K562 (cell line): ENCODE data around the gene KRTAP22-1. TPM values are rescaled to one million over a fixed set of nuclear protein-coding genes. Genes with fewer than 3 reads are reported as not detected.

Source experiments
- ATAC-seq: fragments of 200-7000 bp; cut with Tn5 transposase; 3 replicates; pipeline ENCODE4 v1.9.1; 2020; ENCODE audit warnings: moderate library complexity
- BruUV-seq: library from RNA; stranded (reverse); fragments of 400-500 nt; replicated peaks from 2 replicates; lab custom pipeline; 2021; lab: Mats Ljungman, UMichigan
- CTCF ChIA-PET: fragments of 300-600 bp; formaldehyde crosslinking; extraction: SDS; loops from one replicate; lab custom pipeline; 2021; ENCODE audit warnings: low intra/inter-chr PET ratio; lab: Yijun Ruan, JAX
- POLR2A ChIA-PET: fragments of 300-600, 350-650 bp; sonication (Branson Sonifier 250); formaldehyde crosslinking; extraction: SDS; loops from one replicate; lab custom pipeline; 2021; ENCODE audit warnings: antibody characterized with exemption, inconsistent platforms; lab: Yijun Ruan, JAX
- DNase-seq, 4 experiments: peaks; one replicate each; pipeline versions ENCODE4 v3.0.0 to v3.0.0-alpha.2; 2011 to 2018; ENCODE audit warnings: low spot score in 3 of 4, mixed read lengths in 3 of 4; ENCODE audit errors: extremely low read depth in 1 of 4
- FAIRE-seq: peaks from 2 replicates; lab custom pipeline; 2011; peaks lifted over from hg19 to GRCh38; lab: Jason Lieb, UNC
- H2AFZ ChIP-seq: 2 replicates; pipeline ENCODE4 v1.6.0; 2011; ENCODE audit warnings: low read depth, low read length, control low read depth, inconsistent platforms
- H3K27ac ChIP-seq: fragments of 200-600 bp; 3 replicates; pipeline ENCODE4 v1.8.0; 2011; ENCODE audit warnings: low read depth, mild to moderate bottlenecking, control low read depth, inconsistent platforms, low read length, moderate library complexity, mixed read lengths; ENCODE audit errors: extremely low read depth
- H3K27me3 ChIP-seq, 2 experiments: fragments of 300-600 bp in 1 of 2; 2 replicates in 1 of 2; 3 replicates in 1 of 2; pipeline versions ENCODE4 v1.6.0 to v1.8.0; 2011; ENCODE audit warnings: inconsistent platforms in 2 of 2, low read length in 2 of 2, mild to moderate bottlenecking in 1 of 2, mixed read lengths in 1 of 2, moderate library complexity in 1 of 2; ENCODE audit not compliant: control insufficient read depth in 2 of 2, insufficient read depth in 2 of 2
- H3K36me3 ChIP-seq: fragments of 300-600 bp; 3 replicates; pipeline ENCODE4 v1.8.0; 2011; ENCODE audit warnings: mild to moderate bottlenecking, low read length, inconsistent platforms; ENCODE audit not compliant: control insufficient read depth, insufficient read depth
- H3K4me1 ChIP-seq, 2 experiments: fragments of 200-600 bp in 1 of 2; replicated peaks in 1 of 2; 2 replicates in 1 of 2; 3 replicates in 1 of 2; pipeline versions ENCODE4 v1.5.1 to v1.8.0; 2011; ENCODE audit warnings: inconsistent platforms in 2 of 2, low read length in 2 of 2, mild to moderate bottlenecking in 1 of 2, mixed read lengths in 1 of 2, moderate library complexity in 1 of 2; ENCODE audit not compliant: control insufficient read depth in 2 of 2, insufficient read depth in 2 of 2
- H3K4me2 ChIP-seq: 2 replicates; pipeline ENCODE4 v1.6.1; 2011; ENCODE audit warnings: low read length, control low read depth, inconsistent platforms, mixed read lengths; ENCODE audit not compliant: insufficient read depth
- H3K4me3 ChIP-seq: fragments of 200-600 bp; sonication (generic), shearing (Covaris generic); 2 replicates; pipeline ENCODE4 v1.5.1; 2016; ENCODE audit warnings: control low read depth, inconsistent platforms
- H3K79me2 ChIP-seq: fragments of 200-600 bp; 3 replicates; pipeline ENCODE4 v1.8.0; 2011; ENCODE audit warnings: low read length, inconsistent platforms; ENCODE audit not compliant: control insufficient read depth, insufficient read depth
- H3K9ac ChIP-seq, 2 experiments: 2 replicates each; pipeline versions ENCODE4 v1.6.0 to v1.6.1; 2011; ENCODE audit warnings: low read depth in 2 of 2, low read length in 2 of 2, control low read depth in 1 of 2, inconsistent platforms in 1 of 2, mild to moderate bottlenecking in 1 of 2, mixed read lengths in 1 of 2; ENCODE audit not compliant: insufficient read depth in 1 of 2
- H3K9me1 ChIP-seq: one replicate; pipeline ENCODE4 v1.6.0; 2011; ENCODE audit warnings: inconsistent platforms, mild to moderate bottlenecking, low read length, moderate library complexity; ENCODE audit not compliant: control insufficient read depth, insufficient read depth
- H3K9me3 ChIP-seq: replicated peaks from 2 replicates; pipeline ENCODE4 v1.5.1; 2011; ENCODE audit warnings: low read depth, low read length, inconsistent platforms; ENCODE audit not compliant: control insufficient read depth, insufficient read depth
- H4K20me1 ChIP-seq: replicated peaks from 2 replicates; pipeline ENCODE4 v1.6.1; 2011; ENCODE audit warnings: low read length, inconsistent platforms, mixed read lengths; ENCODE audit not compliant: control insufficient read depth, insufficient read depth
- PHB2 ChIP-seq: fragments of 450-650 bp; IDR thresholded peaks from 2 replicates; pipeline ENCODE4 v1.6.1; 2017; ENCODE audit warnings: low read depth
- TAL1 ChIP-seq: fragments of 450-650 bp; IDR thresholded peaks from 2 replicates; pipeline ENCODE4 v1.6.1; 2016; ENCODE audit warnings: mild to moderate bottlenecking
- ZKSCAN8 ChIP-seq: fragments of 200-800 bp; sonication (Bioruptor generic); IDR thresholded peaks from 2 replicates; pipeline ENCODE4 v1.6.1; 2016; ENCODE audit warnings: missing genetic modification characterization, missing compliant biosample characterization
- ZNF75A ChIP-seq: fragments of 450-650 bp; formaldehyde crosslinking; IDR thresholded peaks from 2 replicates; pipeline ENCODE4 v1.4.0; 2020; ENCODE audit warnings: mild to moderate bottlenecking
- WGBS: fragments of 100-300 bp; shearing (Covaris generic); methylation state at CpG from one replicate; pipeline ENCODE4 v1.1.6; 2016; ENCODE audit warnings: low coverage, mixed read lengths; ENCODE audit not compliant: insufficient coverage; ENCODE audit errors: missing lambda C conversion rate; 5-methylcytosine and 5-hydroxymethylcytosine counted together
- in situ Hi-C: fragments of 300-500 bp; cut with MboI; formaldehyde crosslinking; loops from 4 replicates; pipeline ENCODE4 v1.15.0; 2018; ENCODE audit warnings: inconsistent platforms, mixed read lengths
- intact Hi-C: fragments of 100-400 bp; cut with micrococcal nuclease; formaldehyde crosslinking; loops from 2 replicates; pipeline ENCODE4 v1.14.2; 2022
- polyA plus RNA-seq, 8 experiments: library from polyadenylated mRNA; depleted of rRNA in 4 of 8; stranded (reverse) in 5 of 8; unstranded in 3 of 8; fragments of >200 nt; fragmentation: Nextera tagmentation in 2 of 8; fragmentation: Illumina TruSeq in 1 of 8; extraction: Ambion mirVana in 2 of 8; extraction: Trizol in 1 of 8; gene quantifications; 2 replicates each; pipeline versions ENCODE4 v1.2.1 to v1.2.3, GENCODE V29; 2011 to 2014; ENCODE audit warnings: inconsistent platforms in 1 of 8, missing spikeins in 1 of 8
- small RNA-seq: library from RNA; depleted of rRNA; stranded (forward); fragments of <200 nt; gene quantifications from one replicate; pipeline ENCODE3, GENCODE V24; 2014
- total RNA-seq, 7 experiments: library from RNA; depleted of rRNA in 6 of 7; stranded (reverse); fragments of >200 nt in 6 of 7; fragmentation: Illumina TruSeq in 2 of 7; extraction: Trizol in 2 of 7; gene quantifications; 2 replicates each; pipeline versions ENCODE4 v1.2.1 to v1.2.3, GENCODE V29; 2011 to 2021; ENCODE audit warnings: low replicate concordance in 1 of 7
- TF ChIP-seq, protein P1 (sequence below): fragments of 250-450 bp; sonication (Bioruptor Pico); IDR thresholded peaks from 2 replicates; pipeline ENCODE4 v1.8.0; 2021; ENCODE audit warnings: moderate library complexity, mild to moderate bottlenecking, inconsistent platforms

The KRTAP22-1 gene
- total and polyA plus RNA-seq, 9 of the 15 experiments (the other 6 are each of a cell fraction or from before 2014, with no cell fraction given): not detected

DNA sequence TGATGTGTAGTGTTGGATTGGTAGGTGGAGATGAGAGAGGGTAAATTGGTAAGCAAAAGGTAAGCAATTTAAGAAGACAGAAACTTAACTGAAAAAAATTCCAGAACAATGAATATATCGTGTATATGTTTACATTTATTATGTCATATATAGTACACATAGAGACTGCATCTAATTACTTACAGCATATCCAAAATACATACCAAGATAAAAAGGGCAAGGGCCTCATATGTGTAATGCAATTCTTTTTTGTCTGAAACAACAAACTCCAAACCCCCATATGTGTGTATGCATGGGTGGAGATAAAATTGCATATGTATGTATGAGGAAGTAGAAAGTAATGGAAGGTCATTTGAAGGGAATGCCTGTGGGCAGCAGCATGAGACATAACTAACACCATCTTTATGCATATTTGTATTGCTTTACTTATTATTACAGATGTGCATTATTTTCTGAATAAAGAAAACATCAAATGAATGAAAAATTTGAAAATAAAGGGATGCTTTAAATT lies 46.1 kb downstream of the KRTAP22-1 start:
- Histone ChIP-seq H3K27me3 (no peaks in the 10 kb centered on the region), H2AFZ (no peak overlapping the region), H3K9me1 (no peaks in the 10 kb centered on the region), H3K27ac (no peak overlapping the region), H3K9ac (no peak overlapping the region), H3K4me3 (no peak overlapping the region), H3K4me1 (no peaks in the 10 kb centered on the region), H3K36me3 (no peaks in the 10 kb centered on the region), H4K20me1 (no peaks in the 10 kb centered on the region), H3K9me3 (no peaks in the 10 kb centered on the region), H3K4me2 (no peak overlapping the region), H3K79me2 (no peaks in the 10 kb centered on the region)
- no TSS peak for BruUV-seq
- no peak for DNase-seq
- intact Hi-C loops (no loop called here), in situ Hi-C loops (no loop called here)
- FAIRE-seq: no peak
- POLR2A ChIA-PET: no interaction called here
- ATAC-seq: no peak
- WGBS: 4% methylated on average over 1 of the region's 1 CpG
- TF ChIP-seq, protein P1, sequence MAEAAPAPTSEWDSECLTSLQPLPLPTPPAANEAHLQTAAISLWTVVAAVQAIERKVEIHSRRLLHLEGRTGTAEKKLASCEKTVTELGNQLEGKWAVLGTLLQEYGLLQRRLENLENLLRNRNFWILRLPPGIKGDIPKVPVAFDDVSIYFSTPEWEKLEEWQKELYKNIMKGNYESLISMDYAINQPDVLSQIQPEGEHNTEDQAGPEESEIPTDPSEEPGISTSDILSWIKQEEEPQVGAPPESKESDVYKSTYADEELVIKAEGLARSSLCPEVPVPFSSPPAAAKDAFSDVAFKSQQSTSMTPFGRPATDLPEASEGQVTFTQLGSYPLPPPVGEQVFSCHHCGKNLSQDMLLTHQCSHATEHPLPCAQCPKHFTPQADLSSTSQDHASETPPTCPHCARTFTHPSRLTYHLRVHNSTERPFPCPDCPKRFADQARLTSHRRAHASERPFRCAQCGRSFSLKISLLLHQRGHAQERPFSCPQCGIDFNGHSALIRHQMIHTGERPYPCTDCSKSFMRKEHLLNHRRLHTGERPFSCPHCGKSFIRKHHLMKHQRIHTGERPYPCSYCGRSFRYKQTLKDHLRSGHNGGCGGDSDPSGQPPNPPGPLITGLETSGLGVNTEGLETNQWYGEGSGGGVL (CRISPR knock-in tag): no peak
- TF ChIP-seq PHB2 (no peak), TAL1 (no peak), ZKSCAN8 (CRISPR knock-in tag) (no peak), ZNF75A (CRISPR knock-in tag) (no peak)
- CTCF ChIA-PET: no interaction called here

Small RNA genes lying within 50 kb of the gene (small RNA-seq; reads per million reads assigned to genes)
- gene KRTAP20-1 (not detected), gene KRTAP20-3 (not detected), gene KRTAP20-4 (not detected), gene KRTAP22-1 (not detected), gene KRTAP22-2 (not detected)

Other genes with a start within 250 kb of the KRTAP22-1 start
Only the 7 nearest of the 25 such genes appear.
- not detected in 2 replicates for gene KRTAP22-2, start 10.7 kb upstream of the KRTAP22-1 start, total RNA-seq (2014; rRNA removed)
- gene KRTAP22-2, start 10.7 kb upstream of the KRTAP22-1 start, total RNA-seq (2014; rRNA removed; fragmentation: Illumina TruSeq; extraction: Trizol): not detected in 2 replicates
- not detected in 2 replicates for gene KRTAP22-2, start 10.7 kb upstream of the KRTAP22-1 start, total RNA-seq (2015; rRNA removed; fragmentation: Illumina TruSeq; extraction: Trizol)
- gene KRTAP22-2, start 10.7 kb upstream of the KRTAP22-1 start, total RNA-seq (2021): not detected in 2 replicates
- gene KRTAP22-2, start 10.7 kb upstream of the KRTAP22-1 start, polyA plus RNA-seq (2011; rRNA removed): not detected in 2 replicates
- gene KRTAP22-2, start 10.7 kb upstream of the KRTAP22-1 start, polyA plus RNA-seq (2014; fragmentation: Illumina TruSeq; extraction: Trizol): not detected in 2 replicates
- gene KRTAP22-2, start 10.7 kb upstream of the KRTAP22-1 start, polyA plus RNA-seq (2014; fragmentation: Nextera tagmentation; extraction: Ambion mirVana): not detected
- not detected in 2 replicates for gene KRTAP22-2, start 10.7 kb upstream of the KRTAP22-1 start, polyA plus RNA-seq (2014; rRNA removed)
- 0.23 TPM in 1 of 2 replicates, not detected in the other for gene KRTAP6-3, start 8.6 kb upstream of the KRTAP22-1 start, total RNA-seq (2014; rRNA removed)
- not detected in 2 replicates for gene KRTAP6-3, start 8.6 kb upstream of the KRTAP22-1 start, total RNA-seq (2014; rRNA removed; fragmentation: Illumina TruSeq; extraction: Trizol)
- gene KRTAP6-3, start 8.6 kb upstream of the KRTAP22-1 start, total RNA-seq (2015; rRNA removed; fragmentation: Illumina TruSeq; extraction: Trizol): not detected in 2 replicates
- not detected in 2 replicates for gene KRTAP6-3, start 8.6 kb upstream of the KRTAP22-1 start, total RNA-seq (2021)
- not detected in 2 replicates for gene KRTAP6-3, start 8.6 kb upstream of the KRTAP22-1 start, polyA plus RNA-seq (2011; rRNA removed)
- gene KRTAP6-3, start 8.6 kb upstream of the KRTAP22-1 start, polyA plus RNA-seq (2014; fragmentation: Illumina TruSeq; extraction: Trizol): not detected in 2 replicates
- not detected for gene KRTAP6-3, start 8.6 kb upstream of the KRTAP22-1 start, polyA plus RNA-seq (2014; fragmentation: Nextera tagmentation; extraction: Ambion mirVana)
- gene KRTAP6-3, start 8.6 kb upstream of the KRTAP22-1 start, polyA plus RNA-seq (2014; rRNA removed): not detected in 2 replicates
- gene KRTAP6-2, start 2.2 kb upstream of the KRTAP22-1 start, total RNA-seq (2014; rRNA removed): not detected in 2 replicates
- gene KRTAP6-2, start 2.2 kb upstream of the KRTAP22-1 start, total RNA-seq (2014; rRNA removed; fragmentation: Illumina TruSeq; extraction: Trizol): not detected in 2 replicates
- gene KRTAP6-2, start 2.2 kb upstream of the KRTAP22-1 start, total RNA-seq (2015; rRNA removed; fragmentation: Illumina TruSeq; extraction: Trizol): not detected in 2 replicates
- not detected in 2 replicates for gene KRTAP6-2, start 2.2 kb upstream of the KRTAP22-1 start, total RNA-seq (2021)
- gene KRTAP6-2, start 2.2 kb upstream of the KRTAP22-1 start, polyA plus RNA-seq (2011; rRNA removed): not detected in 2 replicates
- not detected in 2 replicates for gene KRTAP6-2, start 2.2 kb upstream of the KRTAP22-1 start, polyA plus RNA-seq (2014; fragmentation: Illumina TruSeq; extraction: Trizol)
- not detected for gene KRTAP6-2, start 2.2 kb upstream of the KRTAP22-1 start, polyA plus RNA-seq (2014; fragmentation: Nextera tagmentation; extraction: Ambion mirVana)
- not detected in 2 replicates for gene KRTAP6-2, start 2.2 kb upstream of the KRTAP22-1 start, polyA plus RNA-seq (2014; rRNA removed)
- gene KRTAP6-1, start 12.8 kb downstream of the KRTAP22-1 start, total RNA-seq (2014; rRNA removed): not detected in 2 replicates
- not detected in 2 replicates for gene KRTAP6-1, start 12.8 kb downstream of the KRTAP22-1 start, total RNA-seq (2014; rRNA removed; fragmentation: Illumina TruSeq; extraction: Trizol)
- gene KRTAP6-1, start 12.8 kb downstream of the KRTAP22-1 start, total RNA-seq (2015; rRNA removed; fragmentation: Illumina TruSeq; extraction: Trizol): not detected in 2 replicates
- gene KRTAP6-1, start 12.8 kb downstream of the KRTAP22-1 start, total RNA-seq (2021): not detected in 2 replicates
- not detected in 2 replicates for gene KRTAP6-1, start 12.8 kb downstream of the KRTAP22-1 start, polyA plus RNA-seq (2011; rRNA removed)
- gene KRTAP6-1, start 12.8 kb downstream of the KRTAP22-1 start, polyA plus RNA-seq (2014; fragmentation: Illumina TruSeq; extraction: Trizol): not detected in 2 replicates
- gene KRTAP6-1, start 12.8 kb downstream of the KRTAP22-1 start, polyA plus RNA-seq (2014; fragmentation: Nextera tagmentation; extraction: Ambion mirVana): not detected
- not detected in 2 replicates for gene KRTAP6-1, start 12.8 kb downstream of the KRTAP22-1 start, polyA plus RNA-seq (2014; rRNA removed)
- gene KRTAP20-1, start 15.3 kb downstream of the KRTAP22-1 start, total RNA-seq (2014; rRNA removed): not detected in 2 replicates
- not detected in 2 replicates for gene KRTAP20-1, start 15.3 kb downstream of the KRTAP22-1 start, total RNA-seq (2014; rRNA removed; fragmentation: Illumina TruSeq; extraction: Trizol)
- not detected in 2 replicates for gene KRTAP20-1, start 15.3 kb downstream of the KRTAP22-1 start, total RNA-seq (2015; rRNA removed; fragmentation: Illumina TruSeq; extraction: Trizol)
- gene KRTAP20-1, start 15.3 kb downstream of the KRTAP22-1 start, total RNA-seq (2021): not detected in 2 replicates
- not detected in 2 replicates for gene KRTAP20-1, start 15.3 kb downstream of the KRTAP22-1 start, polyA plus RNA-seq (2011; rRNA removed)
- not detected in 2 replicates for gene KRTAP20-1, start 15.3 kb downstream of the KRTAP22-1 start, polyA plus RNA-seq (2014; fragmentation: Illumina TruSeq; extraction: Trizol)
- gene KRTAP20-1, start 15.3 kb downstream of the KRTAP22-1 start, polyA plus RNA-seq (2014; fragmentation: Nextera tagmentation; extraction: Ambion mirVana): not detected
- not detected in 2 replicates for gene KRTAP20-1, start 15.3 kb downstream of the KRTAP22-1 start, polyA plus RNA-seq (2014; rRNA removed)
- not detected in 2 replicates for gene KRTAP20-4, start 19.5 kb downstream of the KRTAP22-1 start, total RNA-seq (2014; rRNA removed)
- gene KRTAP20-4, start 19.5 kb downstream of the KRTAP22-1 start, total RNA-seq (2014; rRNA removed; fragmentation: Illumina TruSeq; extraction: Trizol): not detected in 2 replicates
- not detected in 2 replicates for gene KRTAP20-4, start 19.5 kb downstream of the KRTAP22-1 start, total RNA-seq (2015; rRNA removed; fragmentation: Illumina TruSeq; extraction: Trizol)
- not detected in 2 replicates for gene KRTAP20-4, start 19.5 kb downstream of the KRTAP22-1 start, total RNA-seq (2021)
- gene KRTAP20-4, start 19.5 kb downstream of the KRTAP22-1 start, polyA plus RNA-seq (2011; rRNA removed): not detected in 2 replicates
- not detected in 2 replicates for gene KRTAP20-4, start 19.5 kb downstream of the KRTAP22-1 start, polyA plus RNA-seq (2014; fragmentation: Illumina TruSeq; extraction: Trizol)
- not detected for gene KRTAP20-4, start 19.5 kb downstream of the KRTAP22-1 start, polyA plus RNA-seq (2014; fragmentation: Nextera tagmentation; extraction: Ambion mirVana)
- gene KRTAP20-4, start 19.5 kb downstream of the KRTAP22-1 start, polyA plus RNA-seq (2014; rRNA removed): not detected in 2 replicates
- not detected in 2 replicates for gene KRTAP20-2, start 34.1 kb downstream of the KRTAP22-1 start, total RNA-seq (2014; rRNA removed)
- not detected in 2 replicates for gene KRTAP20-2, start 34.1 kb downstream of the KRTAP22-1 start, total RNA-seq (2014; rRNA removed; fragmentation: Illumina TruSeq; extraction: Trizol)
- gene KRTAP20-2, start 34.1 kb downstream of the KRTAP22-1 start, total RNA-seq (2015; rRNA removed; fragmentation: Illumina TruSeq; extraction: Trizol): not detected in 2 replicates
- not detected in 2 replicates for gene KRTAP20-2, start 34.1 kb downstream of the KRTAP22-1 start, total RNA-seq (2021)
- not detected in 2 replicates for gene KRTAP20-2, start 34.1 kb downstream of the KRTAP22-1 start, polyA plus RNA-seq (2011; rRNA removed)
- not detected in 2 replicates for gene KRTAP20-2, start 34.1 kb downstream of the KRTAP22-1 start, polyA plus RNA-seq (2014; fragmentation: Illumina TruSeq; extraction: Trizol)
- not detected for gene KRTAP20-2, start 34.1 kb downstream of the KRTAP22-1 start, polyA plus RNA-seq (2014; fragmentation: Nextera tagmentation; extraction: Ambion mirVana)
- not detected in 2 replicates for gene KRTAP20-2, start 34.1 kb downstream of the KRTAP22-1 start, polyA plus RNA-seq (2014; rRNA removed)